NCI-H510A treated with DMSO at 0.1 percent for 48 hours (cell line): ENCODE data around the gene MYH14.

Source experiments
- DNase-seq: peaks from one replicate; lab custom pipeline; 2025; lab: John Stamatoyannopoulos, UW

The MYH14 gene

DNA sequence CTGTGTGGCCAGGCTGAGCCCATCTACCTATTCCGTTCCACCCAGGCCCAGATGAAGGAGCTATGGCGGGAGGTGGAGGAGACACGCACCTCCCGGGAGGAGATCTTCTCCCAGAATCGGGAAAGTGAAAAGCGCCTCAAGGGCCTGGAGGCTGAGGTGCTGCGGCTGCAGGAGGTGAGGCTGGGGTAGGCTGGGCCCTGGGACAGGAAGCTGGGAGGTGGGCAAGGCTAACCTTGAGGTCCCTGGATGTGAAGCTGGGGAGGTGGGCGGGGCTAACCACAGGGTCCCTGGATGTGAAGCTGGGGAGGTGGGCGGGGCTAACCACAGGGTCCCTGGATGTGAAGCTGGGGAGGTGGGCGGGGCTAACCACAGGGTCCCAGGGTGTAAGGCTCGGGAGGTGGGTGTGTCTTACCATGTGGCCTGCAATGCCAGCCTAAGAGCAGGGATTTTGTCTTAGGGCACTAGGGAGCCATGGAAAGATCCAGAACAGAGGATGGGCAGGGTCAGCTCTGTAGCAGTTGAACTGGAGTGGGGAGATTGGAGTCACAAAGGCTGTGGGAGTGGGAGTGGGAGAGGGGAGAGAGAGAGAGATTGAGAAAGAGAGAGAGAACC, 88.9 kb downstream of the MYH14 start:
- no peak for DNase-seq

DNA sequence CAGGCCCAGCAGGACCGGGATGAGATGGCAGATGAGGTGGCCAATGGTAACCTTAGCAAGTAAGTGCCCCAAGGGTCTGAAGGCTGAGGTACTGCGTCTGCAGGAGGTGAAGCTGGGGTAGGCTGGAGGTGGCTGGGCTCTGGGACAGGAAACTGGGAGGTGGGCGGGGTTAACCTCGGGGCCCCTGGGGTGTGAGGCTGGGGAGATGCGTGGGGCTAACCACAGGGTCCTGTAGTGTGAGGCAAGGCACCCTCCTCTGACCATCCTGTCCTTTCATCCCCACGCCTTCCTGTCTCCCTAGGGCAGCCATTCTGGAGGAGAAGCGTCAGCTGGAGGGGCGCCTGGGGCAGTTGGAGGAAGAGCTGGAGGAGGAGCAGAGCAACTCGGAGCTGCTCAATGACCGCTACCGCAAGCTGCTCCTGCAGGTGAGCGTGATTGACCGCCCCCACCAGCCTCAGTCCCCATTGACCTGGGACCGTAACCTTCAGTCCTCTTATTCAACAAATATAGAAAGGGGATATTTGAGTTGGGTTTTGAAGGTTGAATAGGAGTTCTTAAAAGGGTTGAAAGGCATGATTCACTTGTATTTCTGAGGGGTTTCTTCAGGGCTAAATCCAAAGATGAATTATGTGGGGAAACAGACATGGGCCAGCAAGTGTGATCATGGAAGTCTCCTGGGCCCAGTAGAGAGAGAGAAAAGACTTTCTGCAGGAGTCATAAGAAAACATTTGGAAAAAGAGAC, 90.0 kb downstream of the MYH14 start:
- DNase-seq: no peak

DNA sequence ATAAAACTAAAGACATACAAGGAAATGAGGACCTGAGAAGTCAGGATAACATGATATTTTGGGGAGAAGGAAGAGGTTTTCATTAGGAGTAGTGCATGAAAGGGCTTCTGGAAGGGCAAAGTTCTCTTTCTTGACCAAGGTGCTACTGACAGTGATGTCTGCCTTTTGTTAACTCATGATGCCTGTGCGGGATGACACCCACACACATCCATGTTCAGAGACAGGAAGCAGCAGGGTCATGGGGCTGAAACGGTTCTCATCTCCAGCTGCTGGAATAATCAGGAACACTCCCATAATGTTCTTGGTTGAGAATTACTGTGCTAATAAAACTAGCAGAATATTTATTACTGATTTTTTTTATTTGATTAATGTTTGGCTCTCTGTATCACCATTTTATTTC, 96.6 kb downstream of the MYH14 start:
- DNase-seq: no peak

DNA sequence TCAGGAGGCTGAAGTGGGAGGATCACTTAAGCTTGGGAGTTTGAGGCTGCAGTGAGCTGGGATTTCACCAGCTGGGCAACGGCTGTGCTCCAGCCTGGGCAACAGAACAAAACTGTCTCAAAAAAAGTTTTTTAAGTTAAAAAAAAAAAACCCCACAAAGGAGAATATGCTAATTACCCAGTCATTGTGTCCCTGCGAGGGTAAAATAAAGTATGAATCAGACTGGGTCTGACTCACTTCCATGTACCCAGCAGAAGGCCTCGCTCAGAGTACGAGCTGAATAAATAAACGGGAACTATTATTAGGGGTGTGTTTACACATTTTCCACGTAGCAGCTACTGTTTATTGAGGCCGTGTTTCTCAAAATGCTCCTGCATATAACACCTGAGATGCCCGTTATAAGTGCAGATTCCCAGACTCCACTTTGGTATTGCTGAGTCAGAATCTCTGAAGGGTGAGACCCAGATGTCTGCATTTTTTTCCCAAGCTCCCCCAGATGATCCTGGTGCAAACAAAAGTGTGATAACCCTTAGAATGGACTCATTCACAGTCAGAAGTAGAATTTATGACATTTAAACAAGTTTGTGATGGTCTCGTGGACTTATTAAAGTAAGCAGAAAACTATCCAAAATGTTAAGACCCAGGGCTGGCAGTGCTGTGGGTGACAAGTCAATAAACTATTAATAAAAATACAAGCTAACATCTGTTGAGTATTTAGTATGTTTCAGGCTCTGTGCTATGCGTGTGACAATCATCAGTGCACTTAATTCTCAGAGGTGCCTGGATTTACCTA, 97.6 kb downstream of the MYH14 start:
- no peak for DNase-seq

DNA sequence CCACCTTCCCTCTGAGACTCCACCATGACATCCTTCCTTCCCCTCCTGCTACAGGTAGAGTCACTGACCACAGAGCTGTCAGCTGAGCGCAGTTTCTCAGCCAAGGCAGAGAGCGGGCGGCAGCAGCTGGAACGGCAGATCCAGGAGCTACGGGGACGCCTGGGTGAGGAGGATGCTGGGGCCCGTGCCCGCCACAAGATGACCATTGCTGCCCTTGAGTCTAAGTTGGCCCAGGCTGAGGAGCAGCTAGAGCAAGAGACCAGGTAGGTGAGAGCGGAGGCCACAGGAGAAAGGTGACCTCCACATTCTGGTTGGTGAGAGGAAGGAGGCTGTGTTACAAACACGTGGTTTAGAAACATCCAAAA, 98.2 kb downstream of the MYH14 start:
- no peak for DNase-seq

DNA sequence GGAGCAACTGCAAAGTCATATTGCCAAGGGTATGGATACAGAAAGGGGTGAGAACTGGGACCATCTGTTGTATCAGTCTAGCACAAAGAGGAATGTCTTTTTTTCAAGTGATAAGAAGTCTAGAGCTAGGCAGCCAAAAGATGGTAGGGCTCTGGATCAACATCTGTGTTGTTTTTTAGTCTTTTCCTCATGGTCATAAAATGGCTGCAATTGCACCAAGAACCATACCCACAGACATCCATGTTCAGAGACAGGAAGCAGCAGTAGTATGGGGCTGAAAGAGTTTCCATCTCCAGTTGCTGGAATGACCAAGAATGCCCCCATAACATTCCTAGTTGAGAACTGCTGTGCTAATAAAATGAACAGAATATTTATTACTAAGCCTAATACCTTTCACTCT, 100.1 kb downstream of the MYH14 start:
- DNase-seq: no peak

DNA sequence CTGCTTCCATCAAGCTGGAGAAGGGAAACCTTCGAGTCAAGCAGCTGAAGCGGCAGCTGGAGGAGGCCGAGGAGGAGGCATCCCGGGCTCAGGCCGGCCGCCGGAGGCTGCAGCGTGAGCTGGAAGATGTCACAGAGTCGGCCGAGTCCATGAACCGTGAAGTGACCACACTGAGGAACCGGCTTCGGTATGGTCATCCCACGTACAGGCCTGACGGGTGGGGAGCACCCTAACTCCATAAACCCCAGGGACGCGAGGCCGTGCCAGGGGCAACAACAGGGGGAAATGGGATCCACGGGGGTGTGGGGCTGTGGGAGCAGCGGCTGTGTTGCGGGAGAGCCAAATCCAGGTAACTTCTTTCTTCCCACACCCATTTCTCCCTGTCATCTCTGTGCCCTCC, 105.6 kb downstream of the MYH14 start:
- DNase-seq: no peak

DNA sequence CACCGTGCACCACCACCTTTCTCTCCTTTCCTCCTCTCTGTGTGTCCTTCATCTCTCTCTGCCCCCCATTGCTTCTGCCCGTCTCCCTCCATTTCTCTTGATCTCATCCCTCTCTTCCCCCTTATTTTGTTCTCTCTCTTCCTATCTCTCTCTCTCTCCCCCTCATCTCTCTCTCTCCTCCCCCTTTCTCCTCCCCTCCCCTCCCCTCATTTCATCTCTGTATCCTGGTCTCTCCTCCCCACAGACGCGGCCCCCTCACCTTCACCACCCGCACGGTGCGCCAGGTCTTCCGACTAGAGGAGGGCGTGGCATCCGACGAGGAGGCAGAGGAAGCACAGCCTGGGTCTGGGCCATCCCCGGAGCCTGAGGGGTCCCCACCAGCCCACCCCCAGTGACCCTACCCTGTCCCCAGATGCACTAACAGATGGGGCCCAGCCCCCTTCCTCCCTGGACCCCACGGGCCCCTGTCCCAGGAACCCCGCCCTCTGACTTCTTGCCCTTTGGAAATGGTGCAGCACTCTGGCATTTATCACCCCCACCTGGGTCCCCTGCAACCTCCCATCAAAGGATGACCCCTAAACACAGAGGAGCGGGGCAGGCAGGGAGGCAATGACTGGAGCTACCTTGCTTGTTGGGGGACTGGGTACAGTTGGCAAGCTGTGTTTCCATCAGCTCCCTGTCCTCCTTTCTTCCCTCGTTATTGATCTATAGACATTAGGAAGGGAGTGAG, 106.1 kb downstream of the MYH14 start:
- DNase-seq: no peak

DNA sequence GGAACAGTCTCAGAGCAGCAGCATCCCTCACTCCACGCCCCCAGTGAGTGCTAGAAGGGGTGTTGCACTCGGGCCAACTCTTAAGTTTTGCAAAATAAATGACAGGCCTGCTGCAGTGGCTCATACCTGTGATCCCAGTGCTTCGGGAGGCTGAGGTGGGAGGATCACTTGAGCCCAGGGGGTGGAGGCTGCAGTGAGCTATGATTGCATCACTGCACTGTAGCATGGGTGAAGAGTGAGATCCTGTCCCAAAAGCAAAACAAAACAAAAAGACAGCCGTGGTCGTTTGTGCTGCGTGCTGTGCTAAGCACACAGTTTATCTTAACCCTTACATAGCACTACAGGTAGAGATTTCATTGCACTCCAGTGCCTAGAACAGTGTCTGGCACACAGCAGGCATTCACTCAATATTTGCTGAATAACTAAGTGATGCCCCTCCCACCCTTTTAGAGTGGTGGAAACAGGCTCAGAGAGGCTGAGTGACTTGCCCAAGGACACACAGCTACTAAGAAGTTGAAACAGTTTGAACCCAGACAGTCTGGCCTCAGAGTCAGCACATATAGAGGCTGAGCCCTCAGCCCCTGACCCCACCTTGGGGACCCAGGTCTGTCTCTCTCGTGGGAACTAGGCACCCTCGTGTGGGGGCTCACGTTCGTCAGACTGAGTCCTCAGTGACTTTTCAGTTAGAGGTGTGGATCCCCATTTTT, 107.5 kb downstream of the MYH14 start:
- DNase-seq: no peak

DNA sequence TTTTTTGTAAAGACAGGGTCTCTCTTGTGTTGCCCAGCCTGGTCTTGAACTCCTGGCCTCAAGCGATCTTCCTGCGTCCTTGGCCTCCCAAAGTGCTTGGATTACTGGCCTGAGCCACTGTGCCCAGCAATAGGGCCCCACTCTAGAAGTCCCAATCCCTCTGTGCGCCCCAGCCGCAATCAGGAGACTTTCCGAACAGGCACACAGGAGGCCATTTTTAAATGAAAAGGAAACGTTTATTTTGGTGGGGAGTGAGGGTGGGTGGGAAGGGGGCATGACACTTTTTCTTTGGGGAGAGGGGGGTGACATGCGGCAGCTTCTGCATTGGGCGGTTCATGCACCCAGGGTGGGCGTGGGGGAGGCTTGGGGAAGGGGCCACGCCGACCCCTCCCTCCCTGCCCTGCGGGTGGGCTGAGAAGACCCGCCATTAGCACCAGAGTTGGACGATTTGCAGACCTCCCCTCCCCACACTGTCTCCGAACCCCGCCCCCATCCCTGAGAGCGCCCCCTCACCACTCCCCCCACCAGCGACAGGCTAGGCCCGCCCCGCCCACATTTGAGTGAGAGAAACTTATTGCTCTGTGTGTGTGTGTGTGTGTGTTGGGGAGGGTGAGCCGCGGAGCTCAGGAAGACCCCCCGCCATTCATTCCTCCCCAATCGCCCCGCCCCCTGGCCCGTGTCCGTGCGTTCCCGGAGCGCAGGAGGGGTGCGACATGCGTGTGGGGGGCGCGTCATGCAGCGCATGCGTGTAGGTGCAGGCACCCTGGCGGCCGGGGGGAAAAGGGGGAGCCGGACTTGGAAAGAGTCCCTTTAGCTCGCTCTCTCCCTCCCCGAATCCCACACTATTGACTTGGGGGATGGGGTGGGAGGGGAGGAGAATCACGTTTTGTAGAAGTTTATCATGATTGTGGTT, 108.6 kb downstream of the MYH14 start:
- peak; percentile 56 for DNase-seq

DNA sequence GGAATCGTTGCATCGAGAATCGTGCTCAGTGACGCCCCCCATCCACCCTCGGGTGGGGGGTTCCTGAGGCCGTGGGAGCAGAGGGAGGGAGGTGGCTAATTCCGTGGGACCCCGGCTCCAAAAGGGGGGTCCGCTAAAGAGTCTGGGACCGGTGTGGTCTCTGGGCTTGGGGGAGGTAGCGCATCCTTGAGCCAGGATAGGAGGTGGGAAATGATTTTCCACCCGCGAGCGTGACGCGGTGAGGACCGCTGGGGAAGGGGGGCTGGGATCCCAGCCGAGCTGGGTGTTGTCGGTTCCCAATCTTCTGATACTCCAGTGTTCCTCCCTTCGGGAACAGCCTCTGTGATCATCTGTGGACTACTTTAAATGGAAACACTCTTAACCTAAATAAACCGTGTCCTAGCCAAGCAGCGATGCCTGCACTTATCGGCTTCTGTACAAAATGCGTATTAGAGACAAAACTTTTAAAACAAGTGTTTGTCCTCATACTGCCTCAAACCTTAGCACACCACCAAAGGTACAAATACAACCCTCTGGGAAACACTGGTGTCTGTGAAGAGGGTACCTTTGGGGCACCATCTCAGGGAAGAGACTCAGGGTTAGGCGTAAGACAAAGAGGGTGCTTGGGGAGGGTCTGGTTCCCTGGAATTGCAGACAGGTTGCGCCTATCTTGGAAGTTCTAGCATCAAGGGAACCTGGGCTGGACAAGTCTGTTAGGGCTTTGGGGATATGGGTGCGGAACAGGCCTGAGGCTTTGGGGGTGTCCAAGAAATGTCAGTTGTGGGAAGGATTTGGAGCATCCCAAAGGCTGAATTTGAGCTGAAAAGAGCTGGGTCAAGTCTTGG, 109.8 kb downstream of the MYH14 start:
- DNase-seq: no peak

DNA sequence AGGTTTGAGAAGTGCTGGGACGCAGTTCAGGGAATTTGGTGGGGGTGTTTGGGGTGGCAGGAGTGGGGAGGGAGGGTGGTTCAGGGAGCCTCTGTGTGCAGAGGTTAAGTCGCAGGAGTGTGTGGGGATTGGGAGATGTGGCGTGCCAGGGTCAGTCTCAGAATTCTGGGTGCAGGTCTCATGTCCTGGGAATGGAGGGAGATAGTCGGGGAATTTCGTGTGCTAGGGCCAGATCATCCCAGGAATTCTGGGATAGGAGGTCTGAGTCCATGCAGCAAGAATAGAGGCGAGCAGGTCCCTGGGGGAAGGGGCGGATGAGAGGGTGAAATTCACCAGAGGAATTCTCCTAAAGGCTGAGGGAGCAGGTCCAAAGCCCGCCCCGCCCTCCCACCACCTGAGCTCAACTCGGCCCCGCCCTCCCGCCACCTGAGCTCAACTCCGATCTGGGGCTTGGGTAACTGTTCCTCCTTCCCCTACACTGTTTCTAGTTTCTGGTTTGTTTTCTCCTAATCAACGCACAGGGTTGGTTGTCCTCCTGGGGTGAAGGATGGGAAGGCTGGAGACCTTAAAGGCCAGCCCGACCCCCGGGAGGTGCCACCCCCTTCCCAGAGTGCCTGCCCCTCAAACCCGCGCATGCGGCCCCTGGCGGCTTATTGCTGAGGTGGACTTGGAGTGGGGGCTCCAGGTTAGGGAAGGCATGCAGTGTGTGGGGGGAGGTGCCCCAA, 110.6 kb downstream of the MYH14 start:
- peak; percentile 10 for DNase-seq

DNA sequence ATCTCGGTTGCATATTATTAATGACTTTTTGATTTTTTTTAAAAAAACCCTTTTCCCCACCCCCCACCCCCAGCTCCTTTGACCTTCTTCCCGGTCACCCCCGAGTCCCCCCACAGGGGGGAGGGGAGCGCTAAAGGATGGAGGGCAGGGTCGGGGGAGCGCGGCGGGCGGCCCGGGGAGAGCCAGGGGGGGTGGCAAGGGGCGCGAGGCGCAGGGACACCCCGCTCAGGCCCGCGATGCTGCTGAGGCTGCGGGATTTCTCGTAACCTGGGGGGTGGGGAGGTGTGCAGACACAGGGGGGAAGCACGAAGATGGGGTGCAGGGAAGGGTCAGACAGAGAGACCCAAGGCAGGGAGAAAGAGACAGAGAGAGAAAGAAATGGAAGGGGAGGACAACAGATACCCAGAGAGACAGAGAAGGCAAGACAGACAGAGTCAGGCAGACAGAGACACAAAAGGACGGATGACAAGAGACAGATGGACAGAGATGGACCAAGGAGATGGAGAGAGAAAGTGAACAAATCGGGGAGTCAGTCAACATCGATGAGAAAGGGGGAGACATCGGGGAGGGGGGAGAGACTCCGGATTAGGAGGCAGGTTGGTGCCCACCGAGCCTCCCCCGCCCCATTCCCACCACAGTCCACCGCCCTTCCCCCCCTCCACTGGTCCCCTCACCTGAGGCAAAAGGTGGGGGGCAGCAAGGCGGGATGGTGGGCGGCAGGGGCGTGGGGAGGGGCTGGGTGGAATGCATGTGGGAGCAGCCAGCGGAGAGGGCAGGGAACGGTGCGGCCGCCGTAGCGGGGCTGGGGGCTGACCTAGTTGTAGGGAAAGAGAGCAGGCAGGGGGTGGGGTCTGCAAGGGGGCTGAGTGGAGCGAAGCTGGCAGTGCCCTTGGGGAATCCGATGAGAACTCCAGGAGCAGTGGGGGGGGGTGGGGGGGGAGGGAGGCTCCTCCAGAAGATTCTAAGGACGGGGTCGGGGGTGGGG, 111.6 kb downstream of the MYH14 start:
- no peak for DNase-seq

DNA sequence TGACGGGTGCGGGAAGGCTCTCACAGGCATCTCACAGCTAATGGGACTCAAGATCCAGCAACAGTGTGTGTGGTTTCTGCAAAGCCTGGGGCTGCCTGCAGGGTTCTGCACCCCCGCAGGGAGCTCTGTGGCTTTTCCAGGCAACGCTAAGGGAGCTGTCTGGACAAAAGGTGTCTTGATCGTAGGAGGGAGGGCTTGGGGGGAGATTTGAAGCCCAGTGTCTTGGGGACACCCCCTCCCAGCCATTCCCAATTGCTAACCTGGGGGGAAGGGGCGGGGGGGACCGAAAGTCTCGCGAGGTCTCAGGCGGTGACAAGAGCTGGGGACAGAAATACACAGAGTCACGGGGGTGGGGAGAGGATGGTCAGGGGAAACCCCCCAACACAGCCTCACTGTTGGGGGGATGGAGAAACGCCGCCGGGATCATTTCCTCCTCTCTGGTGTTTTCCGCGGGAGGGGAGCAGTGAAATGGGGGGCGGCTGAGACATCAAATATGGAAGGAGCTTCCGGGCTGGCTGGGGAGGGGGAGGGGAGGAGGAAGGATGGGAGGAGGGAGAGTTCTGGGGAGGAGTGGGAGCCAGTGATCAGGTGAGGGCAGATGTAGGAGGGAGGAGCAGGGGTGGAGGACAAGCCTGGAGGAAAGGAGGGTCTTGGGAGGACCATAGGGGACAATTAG, 112.5 kb downstream of the MYH14 start:
- DNase-seq: peak; percentile 48

DNA sequence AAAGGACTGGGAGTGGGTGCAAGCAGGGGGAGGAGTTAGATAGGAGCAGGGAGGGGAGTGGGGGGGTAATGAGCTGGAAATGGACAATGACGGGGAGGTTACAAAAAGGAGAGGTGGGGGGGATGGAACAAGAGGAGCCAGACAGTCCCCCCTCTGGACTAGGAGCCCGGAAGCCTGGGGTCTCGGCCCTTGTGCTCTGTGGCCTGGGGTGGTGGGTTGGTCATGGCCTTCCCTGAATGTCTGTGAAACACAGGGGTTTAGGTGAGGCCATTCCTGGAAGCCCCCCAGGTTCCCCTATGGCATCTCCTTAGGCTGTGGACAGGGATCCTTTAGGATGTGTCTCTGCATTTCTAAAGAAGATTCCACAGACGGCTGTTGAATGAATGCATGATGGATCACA, 113.7 kb downstream of the MYH14 start:
- no peak for DNase-seq

DNA sequence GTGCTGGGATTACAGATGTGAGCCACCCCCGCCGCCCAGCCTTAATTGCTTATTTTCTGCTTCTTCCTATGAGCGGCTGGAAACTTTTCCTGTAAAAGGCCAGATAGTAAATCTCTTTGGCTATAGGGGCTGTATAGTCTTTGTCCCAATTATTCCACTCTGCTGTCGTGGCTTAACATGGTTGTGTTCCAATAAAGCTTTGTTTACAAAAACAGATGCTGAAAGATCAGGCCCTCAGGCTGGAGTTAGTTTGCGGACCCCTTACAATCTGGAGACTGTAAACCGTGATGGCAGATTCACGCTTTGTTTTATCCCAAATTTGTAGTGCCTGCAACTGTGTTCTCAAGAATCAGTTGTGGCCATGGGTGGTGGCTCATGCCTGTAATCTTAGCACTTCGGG, 115.0 kb downstream of the MYH14 start:
- no peak for DNase-seq

DNA sequence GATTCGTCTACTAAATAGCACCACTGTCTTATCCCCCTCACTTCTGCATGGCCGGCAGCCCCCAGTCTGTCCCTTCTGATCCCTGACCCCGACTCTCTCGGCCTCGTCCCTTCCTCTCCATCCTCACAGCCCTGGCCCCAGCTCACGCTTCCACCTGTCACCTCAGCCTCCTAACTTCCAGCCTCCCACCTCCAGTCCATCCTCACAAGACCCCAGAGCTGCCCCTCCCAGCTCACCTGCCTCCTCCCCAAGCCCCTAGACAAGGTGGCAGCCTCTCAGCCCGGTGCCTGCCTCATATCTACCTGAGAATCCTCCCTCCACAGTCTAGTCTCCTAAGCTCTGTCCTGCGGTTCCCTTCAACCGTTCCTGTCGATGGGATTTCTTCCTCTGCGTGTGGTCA, 115.7 kb downstream of the MYH14 start:
- no peak for DNase-seq
